ENCODE measurements around the gene TMIGD3.

TMIGD3 gene

GRCh38 chr1:111446967-111447892 lies 56.2 kb downstream of the TMIGD3 start:
- DNase-seq: no peak

GRCh38 chr1:111446546-111446945 lies 56.9 kb downstream of the TMIGD3 start:
- no peak for DNase-seq

DNA sequence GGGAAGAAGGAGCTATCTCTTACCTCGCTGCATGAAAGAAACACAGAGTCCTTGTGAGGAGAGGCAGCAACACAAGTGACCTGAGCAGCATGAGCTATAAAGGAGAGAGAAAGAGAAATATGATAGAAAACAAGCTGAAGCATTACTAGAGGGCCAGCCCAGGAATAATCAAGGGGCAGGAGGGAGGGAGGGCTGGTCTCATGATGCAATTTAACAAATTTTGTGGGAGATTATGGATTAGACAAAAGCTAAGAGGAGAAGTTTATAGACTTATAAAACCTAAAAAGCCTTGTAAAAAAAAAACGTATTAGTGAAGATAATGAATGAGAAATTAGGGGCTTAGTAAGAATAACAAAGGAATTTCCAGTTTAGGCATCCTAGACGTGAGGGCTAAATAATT lies 59.4 kb downstream of the TMIGD3 start:
- no peak for DNase-seq

DNA sequence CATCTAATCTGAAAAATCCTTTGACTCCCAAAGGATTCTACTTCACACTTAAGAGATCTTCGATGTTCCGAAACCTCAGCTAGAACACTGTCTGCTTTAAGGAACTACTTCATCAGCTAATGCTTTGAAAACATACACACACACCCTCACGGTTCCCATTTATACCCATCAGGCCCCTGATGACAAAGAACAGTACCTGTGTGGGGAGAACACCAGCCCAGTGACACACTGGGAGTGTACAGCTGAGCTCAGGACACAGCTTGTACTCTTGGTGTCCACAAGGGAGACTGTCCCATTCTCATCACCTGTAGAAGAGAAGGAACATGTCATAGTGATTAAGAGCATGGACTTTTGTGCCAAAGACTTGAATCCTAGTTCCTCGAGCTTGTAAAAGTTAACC lies 61.0 kb downstream of the TMIGD3 start:
- peak; percentile 14 to 25 for DNase-seq

DNA sequence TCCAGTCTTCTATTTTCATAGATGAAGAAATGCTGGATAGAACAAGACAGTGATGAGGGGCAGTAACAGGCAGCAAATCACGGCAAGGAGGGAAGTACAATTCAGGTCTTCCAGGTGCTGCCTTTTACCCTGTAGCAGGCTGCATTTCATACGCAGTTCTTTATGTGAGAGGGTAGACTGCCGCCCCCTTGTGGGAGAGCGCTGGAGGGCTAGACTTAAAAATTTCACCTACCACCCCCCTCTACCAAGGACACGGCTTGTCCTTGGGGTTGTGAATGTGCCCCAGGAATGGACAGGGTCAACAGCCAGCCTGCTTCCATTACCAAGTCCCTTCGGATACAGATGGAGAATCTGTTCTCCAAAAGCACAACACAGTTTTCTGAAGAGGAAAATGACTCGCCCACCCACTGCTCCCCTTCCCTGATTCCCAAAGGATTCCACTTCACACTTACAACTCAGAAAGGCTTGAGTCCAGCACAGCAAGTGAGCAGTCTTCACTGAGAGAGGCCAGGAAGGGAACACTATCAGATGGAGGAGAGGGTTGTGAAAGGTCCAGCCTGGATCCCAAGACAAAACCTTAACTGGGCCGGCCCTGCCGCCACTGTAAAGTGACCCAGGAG lies 61.8 kb downstream of the TMIGD3 start:
- peak; percentile 58 to 69 for DNase-seq

- DNase-seq: no peak
These were observed 63.7 kb downstream of the TMIGD3 start for GRCh38 chr1:111439461-111440351.

- DNase-seq: no peak
These were observed 66.7 kb downstream of the TMIGD3 start for GRCh38 chr1:111436726-111437125.

Measured in activated CD4-positive, alpha-beta T cell treated with anti-CD3 and anti-CD28 coated beads, Interleukin-2, amount 50 U/mL, for 48 hours (primary cell).